ENCODE results near the gene SETD1A.

DNA sequence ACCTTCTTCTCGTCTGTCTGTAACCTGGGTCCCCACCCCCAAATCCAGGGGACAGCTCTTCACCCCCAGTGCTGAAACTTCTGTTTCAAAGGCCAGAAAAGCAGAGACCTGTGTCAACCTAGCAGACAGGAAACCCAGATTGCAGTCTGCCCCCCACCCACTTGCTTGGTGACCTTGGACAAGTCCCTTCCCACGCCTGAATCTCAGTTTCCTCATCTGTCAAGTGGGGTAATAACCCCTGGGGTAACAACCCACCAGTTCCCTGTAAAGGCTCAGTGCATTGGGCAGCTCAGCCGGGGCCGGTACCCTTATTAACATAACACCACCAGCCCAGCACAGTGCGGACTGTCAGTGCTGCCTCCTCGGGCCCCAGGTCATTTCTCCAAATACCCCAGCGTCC, 51.6 kb downstream of the SETD1A start:
- TF ChIP-seq RAD21 (IDR thresholded peaks at IDR 0.05; ENCODE audit: low read length) (no peak), POLR2A (IDR thresholded peaks at IDR 0.05; ENCODE audit: low read depth, low read length) (no peak), RCOR1 (IDR thresholded peaks at IDR 0.05; ENCODE audit: insufficient replicate concordance, low read length) (no peak), RFX5 (IDR thresholded peaks at IDR 0.05; ENCODE audit: low read depth, low read length) (no peak)
- TF ChIP-seq, protein P1, sequence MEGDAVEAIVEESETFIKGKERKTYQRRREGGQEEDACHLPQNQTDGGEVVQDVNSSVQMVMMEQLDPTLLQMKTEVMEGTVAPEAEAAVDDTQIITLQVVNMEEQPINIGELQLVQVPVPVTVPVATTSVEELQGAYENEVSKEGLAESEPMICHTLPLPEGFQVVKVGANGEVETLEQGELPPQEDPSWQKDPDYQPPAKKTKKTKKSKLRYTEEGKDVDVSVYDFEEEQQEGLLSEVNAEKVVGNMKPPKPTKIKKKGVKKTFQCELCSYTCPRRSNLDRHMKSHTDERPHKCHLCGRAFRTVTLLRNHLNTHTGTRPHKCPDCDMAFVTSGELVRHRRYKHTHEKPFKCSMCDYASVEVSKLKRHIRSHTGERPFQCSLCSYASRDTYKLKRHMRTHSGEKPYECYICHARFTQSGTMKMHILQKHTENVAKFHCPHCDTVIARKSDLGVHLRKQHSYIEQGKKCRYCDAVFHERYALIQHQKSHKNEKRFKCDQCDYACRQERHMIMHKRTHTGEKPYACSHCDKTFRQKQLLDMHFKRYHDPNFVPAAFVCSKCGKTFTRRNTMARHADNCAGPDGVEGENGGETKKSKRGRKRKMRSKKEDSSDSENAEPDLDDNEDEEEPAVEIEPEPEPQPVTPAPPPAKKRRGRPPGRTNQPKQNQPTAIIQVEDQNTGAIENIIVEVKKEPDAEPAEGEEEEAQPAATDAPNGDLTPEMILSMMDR (conservative IDR thresholded peaks at IDR 0.05; ENCODE audit: low read depth, low read length) = no peak

Data from IMR-90 (cell line).